Measurements from ENCODE around the gene DAAM2.

Gene DAAM2

GRCh38 chr6:39952167-39952566 lies 160.0 kb downstream of the DAAM2 start:
- Histone ChIP-seq H3K4me3 (ENCODE audit: low read length) (no peak overlapping the region), H3K4me1 (ENCODE audit: control insufficient read depth, insufficient read depth, low read length) (no peaks in the 10 kb centered on the region), H3K9ac (ENCODE audit: low read length) (no peak overlapping the region), H3K27ac (ENCODE audit: low read depth, low read length) (no peak overlapping the region), H3K36me3 (ENCODE audit: control insufficient read depth, insufficient read depth, low read length) (no peaks in the 10 kb centered on the region), H3K27me3 (ENCODE audit: control insufficient read depth, insufficient read depth, low read length) (no peaks in the 10 kb centered on the region)

GRCh38 chr6:39953076-39953618 lies 161.0 kb downstream of the DAAM2 start:
- Histone ChIP-seq H3K4me1 (ENCODE audit: control insufficient read depth, insufficient read depth, low read length) (no peaks in the 10 kb centered on the region), H3K36me3 (ENCODE audit: control insufficient read depth, insufficient read depth, low read length) (no peaks in the 10 kb centered on the region), H3K27me3 (ENCODE audit: control insufficient read depth, insufficient read depth, low read length) (no peaks in the 10 kb centered on the region), H3K9ac (ENCODE audit: low read length) (no peak overlapping the region), H3K27ac (ENCODE audit: low read depth, low read length) (no peak overlapping the region), H3K4me3 (ENCODE audit: low read length) (no peak overlapping the region)

Data from rectal smooth muscle tissue (tissue), 1 donor.